Peyer's patch (tissue), 4 donors: Measurements from ENCODE around the gene CCDC38.
A peak's percentile ranks its signal among the peaks of the same experiment; 100 is the strongest.

Experiments used
- POLR2A ChIP-seq, 2 donors: fragments of 450-650 bp; IDR thresholded peaks; one replicate each; pipeline ENCODE4 v1.5.1; 2017; ENCODE audit warnings: antibody characterized with exemption in 2 of 2, mild to moderate bottlenecking in 2 of 2, moderate library complexity in 2 of 2
- TF ChIP-seq, protein P1 (sequence below), 6 experiments: fragments of 450-650 bp in 4 of 6; fragments of 200-600 bp in 2 of 6; sonication (generic) in 1 of 6; IDR thresholded peaks; one replicate each; pipeline ENCODE4 v1.5.1; 2017 to 2019; ENCODE audit warnings: antibody characterized with exemption in 6 of 6, mild to moderate bottlenecking in 3 of 6, moderate library complexity in 1 of 6

DNA sequence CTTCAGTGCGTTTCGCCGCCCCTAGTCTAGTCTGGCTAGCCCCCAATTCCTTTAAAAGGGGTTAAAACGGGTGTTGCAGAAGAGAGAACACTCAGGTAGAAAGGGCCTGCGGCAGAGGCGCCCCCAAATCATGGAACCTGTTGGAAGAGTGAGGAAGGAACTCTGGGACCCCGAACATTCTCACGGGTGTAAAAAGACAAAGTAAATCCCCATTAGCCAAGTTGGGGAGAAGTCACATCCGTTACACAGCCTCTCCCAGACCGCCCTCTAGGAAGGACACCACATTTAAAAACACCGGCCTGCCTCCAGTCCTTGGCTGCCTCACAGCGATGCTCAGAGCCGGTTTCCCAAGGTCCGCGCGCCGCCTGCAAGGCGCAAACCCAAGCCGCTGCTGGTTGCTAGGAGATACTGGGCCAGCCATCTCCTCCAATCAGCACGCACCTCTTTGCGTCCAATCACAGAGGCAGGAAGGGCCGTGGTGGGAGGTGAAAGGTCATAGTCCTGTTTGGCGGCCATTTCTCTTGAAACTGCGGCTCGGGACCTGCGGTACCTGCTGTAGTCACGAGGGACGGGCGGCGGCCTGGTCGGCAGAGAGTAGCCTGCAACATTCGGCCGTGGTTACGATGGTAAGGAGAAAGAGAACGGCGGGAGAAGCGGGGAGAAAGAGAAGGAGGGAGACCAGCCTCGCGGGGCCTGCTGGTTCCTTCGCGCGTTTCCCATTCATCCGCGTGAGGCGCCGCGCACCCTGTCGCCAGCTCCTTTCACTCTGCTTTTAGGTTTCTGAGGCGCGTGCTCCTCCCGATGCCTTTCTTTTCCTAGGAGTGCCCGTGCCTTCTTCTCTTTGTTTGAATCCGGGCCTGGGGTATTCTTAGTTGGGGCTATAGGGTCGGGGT lies 83.7 kb downstream of the CCDC38 start, which contains the start of gene SNRPF:
- TF ChIP-seq POLR2A (IDR thresholded peaks at IDR 0.05) = no peak
- TF ChIP-seq, protein P1, sequence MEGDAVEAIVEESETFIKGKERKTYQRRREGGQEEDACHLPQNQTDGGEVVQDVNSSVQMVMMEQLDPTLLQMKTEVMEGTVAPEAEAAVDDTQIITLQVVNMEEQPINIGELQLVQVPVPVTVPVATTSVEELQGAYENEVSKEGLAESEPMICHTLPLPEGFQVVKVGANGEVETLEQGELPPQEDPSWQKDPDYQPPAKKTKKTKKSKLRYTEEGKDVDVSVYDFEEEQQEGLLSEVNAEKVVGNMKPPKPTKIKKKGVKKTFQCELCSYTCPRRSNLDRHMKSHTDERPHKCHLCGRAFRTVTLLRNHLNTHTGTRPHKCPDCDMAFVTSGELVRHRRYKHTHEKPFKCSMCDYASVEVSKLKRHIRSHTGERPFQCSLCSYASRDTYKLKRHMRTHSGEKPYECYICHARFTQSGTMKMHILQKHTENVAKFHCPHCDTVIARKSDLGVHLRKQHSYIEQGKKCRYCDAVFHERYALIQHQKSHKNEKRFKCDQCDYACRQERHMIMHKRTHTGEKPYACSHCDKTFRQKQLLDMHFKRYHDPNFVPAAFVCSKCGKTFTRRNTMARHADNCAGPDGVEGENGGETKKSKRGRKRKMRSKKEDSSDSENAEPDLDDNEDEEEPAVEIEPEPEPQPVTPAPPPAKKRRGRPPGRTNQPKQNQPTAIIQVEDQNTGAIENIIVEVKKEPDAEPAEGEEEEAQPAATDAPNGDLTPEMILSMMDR (IDR thresholded peaks at IDR 0.05) = peak in 3 of 6 experiments; percentile 26 to 34 (median 30)
